Neural progenitor cell (in vitro differentiated cells): ENCODE measurements around the gene LYPD6B. TPM values are rescaled to one million over a fixed set of nuclear protein-coding genes. Genes with fewer than 3 reads are reported as not detected.

Experiments used
- DNase-seq: peaks from one replicate; pipeline ENCODE4 v3.0.0-alpha.2; 2016; ENCODE audit warnings: low spot score
- H2AFZ ChIP-seq: fragments of 200-600 bp; sonication (generic); replicated peaks from 2 replicates; pipeline ENCODE4 v1.6.1; 2016; ENCODE audit warnings: antibody characterized with exemption
- H3F3A ChIP-seq: fragments of 200-600 bp; sonication (generic); 2 replicates; pipeline ENCODE4 v1.6.1; 2016; ENCODE audit warnings: antibody characterized with exemption, low read depth
- H3K27ac ChIP-seq: fragments of 200-600 bp; sonication (generic); 2 replicates; pipeline ENCODE4 v1.5.1; 2016; ENCODE audit warnings: mild to moderate bottlenecking
- H3K27me3 ChIP-seq: fragments of 200-600 bp; sonication (generic); 2 replicates; pipeline ENCODE4 v1.6.1; 2016; ENCODE audit warnings: mild to moderate bottlenecking, moderate library complexity
- H3K36me3 ChIP-seq: fragments of 200-600 bp; sonication (generic); 2 replicates; pipeline ENCODE4 v1.5.1; 2016
- H3K4me1 ChIP-seq: fragments of 200-600 bp; sonication (generic); 2 replicates; pipeline ENCODE4 v1.6.1; 2016; ENCODE audit warnings: mixed run types
- H3K4me2 ChIP-seq: fragments of 200-600 bp; sonication (generic); 2 replicates; pipeline ENCODE4 v1.6.1; 2016
- H3K4me3 ChIP-seq: fragments of 200-600 bp; sonication (generic); 2 replicates; pipeline ENCODE4 v1.5.1; 2016
- H3K79me2 ChIP-seq: fragments of 200-600 bp; sonication (generic); 2 replicates; pipeline ENCODE4 v1.6.1; 2016; ENCODE audit warnings: low read depth
- H3K9ac ChIP-seq: fragments of 200-600 bp; sonication (generic); 2 replicates; pipeline ENCODE4 v1.6.1; 2016
- H3K9me3 ChIP-seq: fragments of 200-600 bp; sonication (generic); 2 replicates; pipeline ENCODE4 v1.5.1; 2016; ENCODE audit warnings: low read depth
- H4K20me1 ChIP-seq: fragments of 200-600 bp; sonication (generic); 2 replicates; pipeline ENCODE4 v1.6.1; 2016; ENCODE audit warnings: low read depth
- H3K27ac Mint-ChIP-seq: 3 replicates; pipeline ENCODE4 v1.8.0; 2021; ENCODE audit warnings: mixed read lengths
- H3K27me3 Mint-ChIP-seq: 2 replicates; pipeline ENCODE4 v1.8.0; 2022; ENCODE audit warnings: low read depth, mild to moderate bottlenecking, inconsistent platforms, moderate library complexity, mixed read lengths; ENCODE audit not compliant: insufficient read depth
- H3K36me3 Mint-ChIP-seq: 3 replicates; pipeline ENCODE4 v1.8.0; 2021; ENCODE audit warnings: mixed read lengths
- H3K4me1 Mint-ChIP-seq: 3 replicates; pipeline ENCODE4 v1.8.0; 2021; ENCODE audit warnings: mixed read lengths
- H3K4me3 Mint-ChIP-seq: 3 replicates; pipeline ENCODE4 v1.8.0; 2021; ENCODE audit warnings: mild to moderate bottlenecking, moderate library complexity, mixed read lengths
- H3K9me3 Mint-ChIP-seq: 3 replicates; pipeline ENCODE4 v1.8.0; 2020; ENCODE audit warnings: mixed read lengths
- CTCF ChIP-seq: fragments of 200-600 bp; sonication (generic); IDR thresholded peaks from 2 replicates; pipeline ENCODE4 v1.5.1; 2017; ENCODE audit warnings: antibody characterized with exemption, mild to moderate bottlenecking
- EZH2 ChIP-seq: fragments of 200-600 bp; sonication (generic); IDR thresholded peaks from 2 replicates; pipeline ENCODE4 v1.6.1; 2017; ENCODE audit warnings: antibody characterized with exemption, mild to moderate bottlenecking, moderate library complexity
- EZH2phosphoT487 ChIP-seq: fragments of 200-600 bp; sonication (generic); IDR thresholded peaks from 2 replicates; pipeline ENCODE4 v1.6.1; 2017; ENCODE audit warnings: antibody characterized with exemption
- total RNA-seq: library from RNA; depleted of rRNA; stranded (reverse); fragments of >200 nt; gene quantifications from 2 replicates; pipeline ENCODE4 v1.2.3, GENCODE V29; 2015; ENCODE audit warnings: low replicate concordance

The LYPD6B gene
- total RNA-seq, 1 donor from 2014 or later, result not detected

GRCh38 chr2:148998165-148998830 is 40.2 kb upstream of the LYPD6B start:
- no peaks in the 10 kb centered on the region for H3K79me2 ChIP-seq
- no peak for DNase-seq
- H3K27me3 ChIP-seq, result no peaks in the 10 kb centered on the region
- peaks cover 22% of the 10 kb centered on the region for H3K4me1 ChIP-seq
- H4K20me1 ChIP-seq, result peaks cover 12% of the 10 kb centered on the region
- no peak overlapping the region for H3K4me3 ChIP-seq
- H3F3A ChIP-seq, result peaks cover 20% of the 10 kb centered on the region
- no peaks in the 10 kb centered on the region for H3K9me3 Mint-ChIP-seq
- no peaks in the 10 kb centered on the region for H3K27me3 Mint-ChIP-seq
- peaks cover 48% of the 10 kb centered on the region for H3K36me3 Mint-ChIP-seq
- peak overlapping the region; percentile 6 for H3K27ac Mint-ChIP-seq
- H3K27ac ChIP-seq, result no peak overlapping the region
- TF ChIP-seq EZH2phosphoT487 (no peak), EZH2 (no peak), CTCF (no peak)
- H3K4me3 Mint-ChIP-seq, result no peak overlapping the region
- no peak overlapping the region for H3K4me2 ChIP-seq
- no peaks in the 10 kb centered on the region for H3K9me3 ChIP-seq
- H3K4me1 Mint-ChIP-seq, result peaks cover 15% of the 10 kb centered on the region
- peaks cover 16% of the 10 kb centered on the region for H3K36me3 ChIP-seq
- no peak overlapping the region for H3K9ac ChIP-seq
- H2AFZ ChIP-seq, result no peak overlapping the region

GRCh38 chr2:148998831-148999200 is 39.7 kb upstream of the LYPD6B start:
- Histone ChIP-seq H3K4me2 (peak overlapping the region; percentile 60), H3K9me3 (no peaks in the 10 kb centered on the region), H3F3A (peaks cover 20% of the 10 kb centered on the region), H3K79me2 (no peaks in the 10 kb centered on the region), H3K4me3 (no peak overlapping the region), H4K20me1 (peaks cover 12% of the 10 kb centered on the region), H3K36me3 (peaks cover 16% of the 10 kb centered on the region), H3K4me1 (peaks cover 22% of the 10 kb centered on the region), H2AFZ (no peak overlapping the region), H3K27ac (no peak overlapping the region), H3K27me3 (no peaks in the 10 kb centered on the region), H3K9ac (no peak overlapping the region)
- H3K27ac Mint-ChIP-seq, result no peak overlapping the region
- TF ChIP-seq EZH2 (no peak), EZH2phosphoT487 (no peak), CTCF (no peak)
- H3K9me3 Mint-ChIP-seq, result no peaks in the 10 kb centered on the region
- no peaks in the 10 kb centered on the region for H3K27me3 Mint-ChIP-seq
- H3K4me1 Mint-ChIP-seq, result peaks cover 15% of the 10 kb centered on the region
- no peak for DNase-seq
- H3K36me3 Mint-ChIP-seq, result peaks cover 51% of the 10 kb centered on the region
- no peak overlapping the region for H3K4me3 Mint-ChIP-seq

- no peaks in the 10 kb centered on the region for H3K9me3 ChIP-seq
- H3K4me2 ChIP-seq, result peak overlapping the region; percentile 60
- H2AFZ ChIP-seq, result no peak overlapping the region
- no peaks in the 10 kb centered on the region for H3K79me2 ChIP-seq
- peaks cover 12% of the 10 kb centered on the region for H4K20me1 ChIP-seq
- H3K27me3 ChIP-seq, result no peaks in the 10 kb centered on the region
- no peaks in the 10 kb centered on the region for H3K27me3 Mint-ChIP-seq
- H3K27ac Mint-ChIP-seq, result no peak overlapping the region
- peak; percentile 28 for DNase-seq
- peak overlapping the region; percentile 16 for H3K27ac ChIP-seq
- peak overlapping the region; percentile 29 for H3K4me3 ChIP-seq
- H3K36me3 Mint-ChIP-seq, result peaks cover 48% of the 10 kb centered on the region
- TF ChIP-seq EZH2phosphoT487 (no peak), EZH2 (no peak)
- H3K36me3 ChIP-seq, result peaks cover 16% of the 10 kb centered on the region
- peaks cover 15% of the 10 kb centered on the region for H3K4me1 Mint-ChIP-seq
- H3K9me3 Mint-ChIP-seq, result no peaks in the 10 kb centered on the region
- no peak overlapping the region for H3K4me3 Mint-ChIP-seq
- peaks cover 22% of the 10 kb centered on the region for H3K4me1 ChIP-seq
- no peak overlapping the region for H3K9ac ChIP-seq
- H3F3A ChIP-seq, result peaks cover 20% of the 10 kb centered on the region
Observed at GRCh38 chr2:148999451-148999921, 39.0 kb upstream of the LYPD6B start.
